CD8-positive, alpha-beta memory T cell (primary cell): Measurements from ENCODE around the gene KCNJ3. TPM values are rescaled to one million over a fixed set of nuclear protein-coding genes. Genes with fewer than 3 reads are reported as not detected.

ENCODE experiments used
- CTCF ChIA-PET: fragments of 350-600 bp; sonication (Branson Sonifier 250); formaldehyde crosslinking; loops from one replicate; lab custom pipeline; 2021; ENCODE audit warnings: antibody characterized with exemption; lab: Charles Lee
- POLR2A ChIA-PET: fragments of 350-600 bp; sonication (Branson Sonifier 250); formaldehyde crosslinking; loops from one replicate; lab custom pipeline; 2021; ENCODE audit warnings: antibody characterized with exemption; lab: Charles Lee
- DNase-seq, 5 donors: peaks; one replicate each; pipeline versions ENCODE4 v3.0.0 to v3.0.0-alpha.2; 2020 to 2022; ENCODE audit warnings: mixed read lengths in 1 of 5
- H3K27ac ChIP-seq: one replicate; pipeline ENCODE4 v1.7.0; 2013; ENCODE audit warnings: low read depth, mild to moderate bottlenecking, low read length, moderate library complexity
- H3K27me3 ChIP-seq: 2 replicates; pipeline ENCODE4 v1.7.0; 2013; ENCODE audit warnings: low read length, mild to moderate bottlenecking; ENCODE audit not compliant: insufficient read depth, poor library complexity, severe bottlenecking
- H3K36me3 ChIP-seq: 2 replicates; pipeline ENCODE4 v1.7.0; 2013; ENCODE audit warnings: mild to moderate bottlenecking, low read length, moderate library complexity; ENCODE audit not compliant: insufficient read depth
- H3K4me1 ChIP-seq: 2 replicates; pipeline ENCODE4 v1.7.0; 2013; ENCODE audit warnings: mild to moderate bottlenecking, low read length, moderate library complexity; ENCODE audit not compliant: insufficient read depth
- H3K4me3 ChIP-seq: 2 replicates; pipeline ENCODE4 v1.7.0; 2013; ENCODE audit warnings: mild to moderate bottlenecking, low read length
- H3K9me3 ChIP-seq: 2 replicates; pipeline ENCODE4 v1.7.0; 2013; ENCODE audit warnings: mild to moderate bottlenecking, low read length
- H3K27ac Mint-ChIP-seq, 8 donors: one replicate each; pipeline ENCODE4 v1.8.0; 2020 to 2021; ENCODE audit warnings: mixed read lengths in 8 of 8, mild to moderate bottlenecking in 6 of 8, inconsistent platforms in 3 of 8, moderate library complexity in 3 of 8
- H3K27me3 Mint-ChIP-seq, 2 donors: one replicate each; pipeline ENCODE4 v1.8.0; 2020 to 2021; ENCODE audit warnings: mixed read lengths in 2 of 2, mild to moderate bottlenecking in 1 of 2, moderate library complexity in 1 of 2
- H3K36me3 Mint-ChIP-seq, 3 donors: one replicate each; pipeline ENCODE4 v1.8.0; 2020 to 2021; ENCODE audit warnings: mixed read lengths in 3 of 3, inconsistent platforms in 1 of 3, mild to moderate bottlenecking in 1 of 3
- H3K4me1 Mint-ChIP-seq, 3 donors: one replicate each; pipeline ENCODE4 v1.8.0; 2020 to 2021; ENCODE audit warnings: mixed read lengths in 3 of 3, inconsistent platforms in 1 of 3, mild to moderate bottlenecking in 1 of 3
- H3K4me3 Mint-ChIP-seq, 7 donors: one replicate each; pipeline ENCODE4 v1.8.0; 2020 to 2021; ENCODE audit warnings: mixed read lengths in 7 of 7, mild to moderate bottlenecking in 6 of 7, moderate library complexity in 4 of 7, inconsistent platforms in 2 of 7
- H3K9me3 Mint-ChIP-seq, 5 donors: one replicate each; pipeline ENCODE4 v1.8.0; 2020 to 2022; ENCODE audit warnings: mixed read lengths in 5 of 5, mild to moderate bottlenecking in 3 of 5, moderate library complexity in 2 of 5, inconsistent platforms in 1 of 5
- polyA plus RNA-seq: library from polyadenylated mRNA; unstranded; fragments of 300-500 nt; fragmentation: Illumina TruSeq; gene quantifications from one replicate; pipeline ENCODE4 v1.2.3, GENCODE V29; 2021
- total RNA-seq, 2 experiments: library from RNA; stranded (reverse); gene quantifications; one replicate each; pipeline ENCODE4 v1.2.3, GENCODE V29; 2021

The KCNJ3 gene
- total RNA-seq (not detected), polyA plus RNA-seq (not detected)

GRCh38 chr2:154698296-154698720, at the start of gene KCNJ3:
KCNJ3 (plus strand) TSS chr2:154698695; CDS start chr2:154698776, 81 bp downstream.
- Mint-ChIP-seq H3K4me1 (peaks cover 0 to 4% (median 0%) of the 10 kb centered on the region in 3 donors), H3K36me3 (no peaks in the 10 kb centered on the region), H3K9me3 (peaks cover 6 to 19% (median 8%) of the 10 kb centered on the region in 5 donors), H3K4me3 (no peak within 1 kb of the TSS), H3K27ac (no peak within 1 kb of the TSS), H3K27me3 (peaks cover 7 to 17% of the 10 kb centered on the region in 2 donors)
- DNase-seq = no peak
- Histone ChIP-seq H3K4me1 (no peaks in the 10 kb centered on the region), H3K36me3 (no peaks in the 10 kb centered on the region), H3K9me3 (no peaks in the 10 kb centered on the region), H3K4me3 (no peak within 1 kb of the TSS), H3K27me3 (no peaks in the 10 kb centered on the region), H3K27ac (no peak within 1 kb of the TSS)
- POLR2A ChIA-PET = no interaction called here
- CTCF ChIA-PET = no interaction called here

- Mint-ChIP-seq H3K9me3 (peaks cover 2 to 15% (median 3%) of the 10 kb centered on the region in 5 donors), H3K4me1 (no peaks in the 10 kb centered on the region), H3K27ac (no peak overlapping the region), H3K4me3 (no peak overlapping the region), H3K27me3 (no peaks in the 10 kb centered on the region), H3K36me3 (no peaks in the 10 kb centered on the region)
- H3K9me3 ChIP-seq = no peaks in the 10 kb centered on the region
- no peak overlapping the region for H3K4me3 ChIP-seq
- ChIA-PET CTCF (no interaction called here), POLR2A (no interaction called here)
- DNase-seq = no peak
- no peaks in the 10 kb centered on the region for H3K27me3 ChIP-seq
- H3K4me1 ChIP-seq = no peaks in the 10 kb centered on the region
- H3K36me3 ChIP-seq = no peaks in the 10 kb centered on the region
- no peak overlapping the region for H3K27ac ChIP-seq
Measured at GRCh38 chr2:154655499-154655898, 43.0 kb upstream of the KCNJ3 start.

- POLR2A ChIA-PET = no interaction called here
- Mint-ChIP-seq H3K9me3 (peaks cover 2 to 12% (median 5%) of the 10 kb centered on the region in 5 donors), H3K4me1 (no peaks in the 10 kb centered on the region), H3K27me3 (no peaks in the 10 kb centered on the region), H3K36me3 (no peaks in the 10 kb centered on the region), H3K4me3 (no peak overlapping the region), H3K27ac (no peak overlapping the region)
- no peak for DNase-seq
- no peak overlapping the region for H3K4me3 ChIP-seq
- no peak overlapping the region for H3K27ac ChIP-seq
- H3K27me3 ChIP-seq = no peaks in the 10 kb centered on the region
- H3K9me3 ChIP-seq = no peaks in the 10 kb centered on the region
- H3K36me3 ChIP-seq = no peaks in the 10 kb centered on the region
- CTCF ChIA-PET = no interaction called here
- no peaks in the 10 kb centered on the region for H3K4me1 ChIP-seq
Measured at GRCh38 chr2:154658854-154659253, 39.6 kb upstream of the KCNJ3 start.

GRCh38 chr2:154664248-154664647, 34.2 kb upstream of the KCNJ3 start:
- Histone ChIP-seq H3K27me3 (no peaks in the 10 kb centered on the region), H3K27ac (no peak overlapping the region), H3K36me3 (no peaks in the 10 kb centered on the region), H3K9me3 (no peaks in the 10 kb centered on the region), H3K4me3 (no peak overlapping the region), H3K4me1 (no peaks in the 10 kb centered on the region)
- Mint-ChIP-seq H3K4me3 (no peak overlapping the region), H3K36me3 (no peaks in the 10 kb centered on the region), H3K27ac (no peak overlapping the region), H3K27me3 (no peaks in the 10 kb centered on the region), H3K4me1 (no peaks in the 10 kb centered on the region), H3K9me3 (peaks cover under 1 to 27% (median 4%) of the 10 kb centered on the region in 5 donors)
- CTCF ChIA-PET = no interaction called here
- DNase-seq = no peak
- POLR2A ChIA-PET = no interaction called here

- no peak for DNase-seq
- H3K27ac ChIP-seq = no peak overlapping the region
- no peak overlapping the region for H3K4me3 ChIP-seq
- H3K36me3 ChIP-seq = no peaks in the 10 kb centered on the region
- ChIA-PET CTCF (no interaction called here), POLR2A (no interaction called here)
- no peaks in the 10 kb centered on the region for H3K27me3 Mint-ChIP-seq
- H3K4me1 ChIP-seq = no peaks in the 10 kb centered on the region
- H3K4me3 Mint-ChIP-seq = no peak overlapping the region
- H3K36me3 Mint-ChIP-seq = no peaks in the 10 kb centered on the region
- peaks cover 0 to 17% (median 0%) of the 10 kb centered on the region in 5 donors for H3K9me3 Mint-ChIP-seq
- no peaks in the 10 kb centered on the region for H3K9me3 ChIP-seq
- no peak overlapping the region for H3K27ac Mint-ChIP-seq
- no peaks in the 10 kb centered on the region for H3K27me3 ChIP-seq
- no peaks in the 10 kb centered on the region for H3K4me1 Mint-ChIP-seq
Measured at GRCh38 chr2:154670083-154670482, 28.4 kb upstream of the KCNJ3 start.

- H3K4me1 Mint-ChIP-seq = no peaks in the 10 kb centered on the region
- no peak overlapping the region for H3K27ac Mint-ChIP-seq
- peaks cover 0 to 4% (median 3%) of the 10 kb centered on the region in 5 donors for H3K9me3 Mint-ChIP-seq
- H3K27me3 Mint-ChIP-seq = no peaks in the 10 kb centered on the region
- Histone ChIP-seq H3K9me3 (no peaks in the 10 kb centered on the region), H3K27me3 (no peaks in the 10 kb centered on the region), H3K27ac (no peak overlapping the region), H3K4me3 (no peak overlapping the region), H3K36me3 (no peaks in the 10 kb centered on the region), H3K4me1 (no peaks in the 10 kb centered on the region)
- POLR2A ChIA-PET = no interaction called here
- H3K36me3 Mint-ChIP-seq = no peaks in the 10 kb centered on the region
- no peak overlapping the region for H3K4me3 Mint-ChIP-seq
- CTCF ChIA-PET = no interaction called here
- no peak for DNase-seq
Measured at GRCh38 chr2:154673694-154674093, 24.8 kb upstream of the KCNJ3 start.

- Mint-ChIP-seq H3K27ac (no peak overlapping the region), H3K9me3 (peaks cover 0 to 8% (median 3%) of the 10 kb centered on the region in 5 donors), H3K27me3 (no peaks in the 10 kb centered on the region), H3K4me3 (no peak overlapping the region), H3K4me1 (no peaks in the 10 kb centered on the region), H3K36me3 (no peaks in the 10 kb centered on the region)
- Histone ChIP-seq H3K4me3 (no peak overlapping the region), H3K27ac (no peak overlapping the region), H3K27me3 (no peaks in the 10 kb centered on the region), H3K4me1 (no peaks in the 10 kb centered on the region), H3K9me3 (no peaks in the 10 kb centered on the region), H3K36me3 (no peaks in the 10 kb centered on the region)
- ChIA-PET CTCF (no interaction called here), POLR2A (no interaction called here)
- no peak for DNase-seq
Measured at GRCh38 chr2:154677401-154677800, 21.1 kb upstream of the KCNJ3 start.

GRCh38 chr2:154681741-154682140, 16.8 kb upstream of the KCNJ3 start:
- ChIA-PET CTCF (no interaction called here), POLR2A (no interaction called here)
- H3K9me3 Mint-ChIP-seq = peaks cover 1 to 14% (median 2%) of the 10 kb centered on the region in 5 donors
- H3K27me3 ChIP-seq = no peaks in the 10 kb centered on the region
- no peaks in the 10 kb centered on the region for H3K36me3 ChIP-seq
- no peak for DNase-seq
- no peak overlapping the region for H3K27ac Mint-ChIP-seq
- H3K9me3 ChIP-seq = no peaks in the 10 kb centered on the region
- H3K4me1 ChIP-seq = no peaks in the 10 kb centered on the region
- H3K27me3 Mint-ChIP-seq = no peaks in the 10 kb centered on the region
- H3K4me1 Mint-ChIP-seq = no peaks in the 10 kb centered on the region
- H3K36me3 Mint-ChIP-seq = no peaks in the 10 kb centered on the region
- H3K27ac ChIP-seq = no peak overlapping the region
- no peak overlapping the region for H3K4me3 ChIP-seq
- no peak overlapping the region for H3K4me3 Mint-ChIP-seq

- CTCF ChIA-PET = no interaction called here
- POLR2A ChIA-PET = no interaction called here
- no peak overlapping the region for H3K27ac ChIP-seq
- Mint-ChIP-seq H3K27ac (no peak overlapping the region), H3K4me1 (no peaks in the 10 kb centered on the region), H3K27me3 (no peaks in the 10 kb centered on the region), H3K4me3 (no peak overlapping the region), H3K9me3 (peaks cover 2 to 23% (median 4%) of the 10 kb centered on the region in 5 donors), H3K36me3 (no peaks in the 10 kb centered on the region)
- H3K4me1 ChIP-seq = no peaks in the 10 kb centered on the region
- H3K36me3 ChIP-seq = no peaks in the 10 kb centered on the region
- no peak overlapping the region for H3K4me3 ChIP-seq
- no peaks in the 10 kb centered on the region for H3K27me3 ChIP-seq
- no peaks in the 10 kb centered on the region for H3K9me3 ChIP-seq
- DNase-seq = no peak
Measured at GRCh38 chr2:154686162-154686561, 12.3 kb upstream of the KCNJ3 start.
